ENCODE data around the gene ZFAND3.

The ZFAND3 gene

DNA sequence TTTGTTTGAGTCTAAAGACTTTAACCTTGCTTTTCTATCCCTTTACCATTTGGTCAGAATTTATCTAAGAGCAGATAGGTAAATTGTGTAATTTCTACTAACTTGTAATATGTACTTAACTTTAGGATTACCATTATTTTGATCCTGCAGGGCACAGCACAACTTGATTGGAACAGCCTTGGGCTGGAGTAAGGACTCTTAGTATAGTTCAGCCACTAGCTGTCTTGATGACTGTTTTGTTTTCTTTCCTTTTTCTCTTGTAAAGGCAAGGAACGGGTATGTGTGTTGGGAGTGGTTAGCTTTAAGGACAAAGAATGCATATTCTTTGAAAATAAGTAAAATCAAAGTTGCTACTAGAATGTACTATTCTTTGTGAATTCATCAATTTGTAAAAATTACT, 203.2 kb downstream of the ZFAND3 start:
- H3K4me3 ChIP-seq (ENCODE audit: low read depth, low read length), result no peak overlapping the region
- no peak for TF ChIP-seq CTCF (IDR thresholded peaks at IDR 0.05; ENCODE audit: borderline replicate concordance, insufficient read depth, low read depth, low read length)

- TF ChIP-seq CTCF (IDR thresholded peaks at IDR 0.05; ENCODE audit: borderline replicate concordance, insufficient read depth, low read depth, low read length), result no peak
- H3K4me3 ChIP-seq (ENCODE audit: low read depth, low read length), result no peak overlapping the region
Measured at GRCh38 chr6:38024908-38025307, 205.4 kb downstream of the ZFAND3 start.

DNA sequence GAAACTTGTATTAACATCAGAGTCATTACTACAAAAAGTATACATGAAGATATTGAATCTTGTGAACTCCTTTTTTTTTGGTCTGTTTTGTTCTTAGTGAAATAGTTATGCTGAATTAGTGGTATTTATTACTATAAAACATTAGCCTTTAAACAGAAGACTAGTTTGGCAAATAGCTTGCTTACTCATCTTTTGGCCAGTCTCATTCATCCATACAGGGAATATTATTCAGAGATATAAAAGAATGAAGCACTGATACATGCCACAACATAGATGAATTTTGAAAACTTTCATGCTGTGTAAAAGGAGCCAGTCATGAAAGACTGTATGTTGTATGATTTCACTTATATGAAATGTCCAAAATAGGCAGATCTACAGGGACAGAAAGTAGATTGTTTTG, 205.9 kb downstream of the ZFAND3 start:
- H3K4me3 ChIP-seq (ENCODE audit: low read depth, low read length), result no peak overlapping the region
- no peak for TF ChIP-seq CTCF (IDR thresholded peaks at IDR 0.05; ENCODE audit: borderline replicate concordance, insufficient read depth, low read depth, low read length)

DNA sequence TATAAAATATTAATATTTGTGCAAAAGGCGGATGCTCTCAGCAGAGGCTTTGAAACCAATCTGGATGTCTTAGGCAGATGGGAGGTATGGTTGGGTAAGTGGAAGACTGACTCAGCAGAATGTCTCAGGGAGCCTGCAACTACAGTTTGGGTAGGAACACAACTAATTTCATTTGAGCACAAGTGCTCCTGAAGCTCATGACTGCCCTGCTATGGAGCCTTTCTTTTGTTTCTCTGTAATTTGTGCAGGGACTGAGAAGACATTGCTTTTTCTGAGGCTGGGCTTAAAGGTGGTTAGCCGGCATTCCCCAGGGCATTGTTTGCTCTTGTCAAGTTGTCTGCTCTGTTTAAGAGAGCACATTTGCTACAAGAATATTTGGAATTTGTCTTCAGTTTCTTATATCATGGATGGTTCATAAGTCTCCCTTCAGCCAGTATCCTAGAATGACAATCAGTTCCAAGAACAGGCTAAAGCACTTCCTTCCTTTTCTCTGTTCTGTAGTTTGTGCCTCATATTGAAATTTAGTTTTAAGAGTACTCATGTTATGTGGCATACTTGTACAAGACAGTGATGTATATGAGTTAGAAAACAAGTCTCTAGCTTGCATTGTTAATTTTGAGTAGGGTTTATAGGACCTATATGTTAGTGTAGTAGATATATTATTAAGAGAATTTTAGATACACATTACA, 208.3 kb downstream of the ZFAND3 start:
- H3K4me3 ChIP-seq (ENCODE audit: low read depth, low read length), result no peak overlapping the region
- no peak for TF ChIP-seq CTCF (IDR thresholded peaks at IDR 0.05; ENCODE audit: borderline replicate concordance, insufficient read depth, low read depth, low read length)

- H3K4me3 ChIP-seq (ENCODE audit: low read depth, low read length), result no peak overlapping the region
- no peak for TF ChIP-seq CTCF (IDR thresholded peaks at IDR 0.05; ENCODE audit: borderline replicate concordance, insufficient read depth, low read depth, low read length)
Measured at GRCh38 chr6:38030380-38030779, 210.9 kb downstream of the ZFAND3 start.

- H3K4me3 ChIP-seq (ENCODE audit: low read depth, low read length), result no peak overlapping the region
- TF ChIP-seq CTCF (IDR thresholded peaks at IDR 0.05; ENCODE audit: borderline replicate concordance, insufficient read depth, low read depth, low read length), result no peak
Measured at GRCh38 chr6:38032797-38033196, 213.3 kb downstream of the ZFAND3 start.

DNA sequence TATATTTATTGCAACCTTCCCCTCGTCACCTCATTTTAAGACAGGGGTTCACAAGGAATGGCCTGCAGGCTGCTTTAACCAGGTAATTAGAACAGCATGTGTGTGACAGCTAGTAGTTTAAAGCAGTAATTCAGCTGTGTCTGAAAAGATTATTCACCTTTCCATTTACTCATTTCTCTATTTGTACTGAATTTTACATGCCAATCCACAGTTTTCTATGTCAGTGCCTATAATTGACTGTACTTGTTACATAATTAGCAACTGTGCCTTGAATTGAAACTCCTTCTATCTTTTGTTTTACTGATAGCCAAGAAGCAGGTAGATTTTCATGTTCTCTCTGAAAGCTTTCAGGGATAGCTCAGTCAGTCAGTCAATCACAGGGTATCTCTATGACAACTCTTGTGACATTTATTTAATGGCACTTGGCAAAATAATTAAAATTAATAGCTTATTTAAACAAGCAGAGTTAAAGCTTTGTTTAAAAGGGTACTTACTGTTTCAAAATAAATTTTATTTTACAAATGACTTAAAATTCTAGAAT, 214.0 kb downstream of the ZFAND3 start:
- no peak for TF ChIP-seq CTCF (IDR thresholded peaks at IDR 0.05; ENCODE audit: borderline replicate concordance, insufficient read depth, low read depth, low read length)
- H3K4me3 ChIP-seq (ENCODE audit: low read depth, low read length), result no peak overlapping the region
